Activated CD4-positive, alpha-beta T cell treated with anti-CD3 and anti-CD28 coated beads for 36 hours (primary cell): ENCODE results near the gene PPP1R12B. TPM values are rescaled to one million over a fixed set of nuclear protein-coding genes. Genes with fewer than 3 reads are reported as not detected.
"Not testable (repeated sequence)": the region's sequence is repeated elsewhere in the genome, so short reads cannot be mapped to it uniquely, and the experiment has no call there.

Experiments used
- ATAC-seq: fragments of 200-7000 bp; cut with Tn5 transposase; one replicate; pipeline ENCODE4 v1.10.0; 2021; ENCODE audit warnings: mild to moderate bottlenecking, moderate library complexity
- CTCF ChIA-PET: fragments of 350-600 bp; sonication (Branson Sonifier 250); formaldehyde crosslinking; loops from one replicate; lab custom pipeline; 2021; ENCODE audit warnings: antibody characterized with exemption; lab: Charles Lee
- POLR2A ChIA-PET: fragments of 350-600 bp; sonication (Branson Sonifier 250); formaldehyde crosslinking; loops from one replicate; lab custom pipeline; 2021; ENCODE audit warnings: antibody characterized with exemption, inconsistent platforms; lab: Charles Lee
- DNase-seq: peaks from one replicate; pipeline ENCODE4 v3.0.0-alpha.2; 2020
- H3K27ac Mint-ChIP-seq: one replicate; pipeline ENCODE4 v1.8.0; 2021; ENCODE audit warnings: mixed read lengths
- H3K27me3 Mint-ChIP-seq: one replicate; pipeline ENCODE4 v1.8.0; 2021; ENCODE audit warnings: mixed read lengths
- H3K36me3 Mint-ChIP-seq: one replicate; pipeline ENCODE4 v1.8.0; 2021; ENCODE audit warnings: low read depth, mixed read lengths
- H3K4me1 Mint-ChIP-seq: one replicate; pipeline ENCODE4 v1.8.0; 2021; ENCODE audit warnings: mixed read lengths
- H3K4me3 Mint-ChIP-seq: one replicate; pipeline ENCODE4 v1.8.0; 2021; ENCODE audit warnings: mild to moderate bottlenecking, moderate library complexity, mixed read lengths
- H3K9me3 Mint-ChIP-seq: one replicate; pipeline ENCODE4 v1.8.0; 2021; ENCODE audit warnings: low read depth, mixed read lengths
- intact Hi-C, 2 experiments: fragments of 100-400 bp; cut with DNase I in 1 of 2; cut with micrococcal nuclease in 1 of 2; formaldehyde crosslinking; loops; one replicate each; pipeline versions ENCODE4 v1.14.2 to v1.15.1; 2022 to 2024; cut with DNase I, micrococcal nuclease
- total RNA-seq, 2 experiments: library from RNA; stranded (reverse); gene quantifications; one replicate each; pipeline ENCODE4 v1.2.3, GENCODE V29; 2021

The PPP1R12B gene
- total RNA-seq, 2 experiments from 2014 or later: 10.3 to 13.2 TPM

DNA sequence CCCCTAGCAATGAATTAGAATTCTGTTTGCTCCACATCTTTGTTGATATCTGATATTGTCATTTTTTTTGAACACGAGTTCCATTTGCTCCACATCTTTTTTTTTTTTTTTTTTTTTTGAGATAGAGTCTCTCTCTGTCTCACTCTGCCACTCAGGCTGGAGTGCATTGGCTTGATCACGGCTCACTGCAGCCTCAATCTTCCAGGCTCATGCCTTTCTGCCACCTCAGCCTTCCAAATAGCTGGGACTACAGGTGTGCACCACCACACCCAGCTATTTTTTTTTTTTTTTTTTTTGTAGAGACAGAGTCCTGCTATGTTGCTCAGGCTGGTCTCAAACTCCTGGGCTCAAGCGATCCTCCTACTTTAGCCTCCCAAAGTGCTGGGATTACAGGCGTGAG is 22.4 kb downstream of the PPP1R12B start:
- H3K4me1 Mint-ChIP-seq, H3K27ac Mint-ChIP-seq, H3K36me3 Mint-ChIP-seq, POLR2A ChIA-PET, H3K4me3 Mint-ChIP-seq, CTCF ChIA-PET, intact Hi-C loops, ATAC-seq, H3K9me3 Mint-ChIP-seq, H3K27me3 Mint-ChIP-seq, DNase-seq: not testable (repeated sequence)

DNA sequence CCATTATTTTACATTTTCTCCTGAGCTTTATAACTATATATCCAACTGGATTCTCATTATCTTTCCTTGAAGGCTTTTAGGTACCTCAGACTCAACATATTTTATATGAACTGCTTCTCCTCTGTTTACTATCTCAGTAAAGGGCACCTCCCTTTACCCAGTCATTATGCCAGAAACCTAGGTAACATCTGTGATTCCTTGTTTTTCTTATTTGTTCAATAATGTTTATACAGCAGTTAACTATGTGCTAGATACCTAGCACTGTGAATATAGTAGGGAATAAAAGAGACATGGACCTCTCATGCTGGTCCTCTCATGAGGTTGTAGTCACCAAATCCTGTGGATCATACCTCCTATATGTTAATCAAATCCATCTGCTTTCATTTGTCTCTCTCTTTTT is 25.6 kb downstream of the PPP1R12B start:
- no peak overlapping the region for H3K4me3 Mint-ChIP-seq

DNA sequence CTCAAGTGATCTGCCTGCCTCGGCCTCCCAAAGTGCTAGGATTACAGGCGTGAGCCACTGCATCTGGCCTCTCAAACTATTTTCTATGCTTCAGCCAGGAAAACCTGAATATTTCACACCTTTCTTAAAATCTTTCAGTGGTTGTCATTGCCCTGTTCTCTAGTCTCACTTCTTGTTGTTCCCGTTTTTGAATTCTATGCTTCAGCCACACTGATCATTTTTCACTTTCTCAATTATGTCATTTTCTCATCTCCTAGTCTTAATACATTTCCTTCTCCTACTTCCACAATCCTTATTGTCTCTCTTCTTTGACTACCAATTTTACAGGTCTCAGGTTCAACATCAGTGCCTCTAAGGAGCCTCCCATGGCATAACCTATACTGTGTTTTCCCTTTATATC is 26.7 kb downstream of the PPP1R12B start:
- H3K4me3 Mint-ChIP-seq, H3K27ac Mint-ChIP-seq, H3K9me3 Mint-ChIP-seq, intact Hi-C loops, H3K36me3 Mint-ChIP-seq, H3K27me3 Mint-ChIP-seq, DNase-seq, ATAC-seq: not testable (repeated sequence)
- H3K4me1 Mint-ChIP-seq: peaks cover 20% of the 10 kb centered on the region
- CTCF ChIA-PET: interaction anchor here (0.9 kb wide), 1 partner anchor 33 kb away, joined by 3 read pairs; the partner anchor contains the start of gene UBE2T
- POLR2A ChIA-PET: interaction anchor here (0.6 to 0.7 kb wide), 2 partner anchors 34 to 41 kb away, joined by 3 to 4 read pairs; no protein-coding TSS in a partner anchor

More for the DNA sequence above, 25.6 kb downstream of the PPP1R12B start:
- Mint-ChIP-seq H3K27ac (no peak overlapping the region), H3K4me1 (peaks cover 12% of the 10 kb centered on the region), H3K36me3 (peaks cover 2% of the 10 kb centered on the region), H3K9me3 (peaks cover 1% of the 10 kb centered on the region), H3K27me3 (no peaks in the 10 kb centered on the region)
- no peak for DNase-seq
- intact Hi-C loops: no loop called here
- CTCF ChIA-PET: no interaction called here
- no peak for ATAC-seq
- POLR2A ChIA-PET: interaction anchor here (0.8 kb wide), 1 partner anchor 201 kb away, joined by 5 read pairs; no protein-coding TSS in a partner anchor

DNA sequence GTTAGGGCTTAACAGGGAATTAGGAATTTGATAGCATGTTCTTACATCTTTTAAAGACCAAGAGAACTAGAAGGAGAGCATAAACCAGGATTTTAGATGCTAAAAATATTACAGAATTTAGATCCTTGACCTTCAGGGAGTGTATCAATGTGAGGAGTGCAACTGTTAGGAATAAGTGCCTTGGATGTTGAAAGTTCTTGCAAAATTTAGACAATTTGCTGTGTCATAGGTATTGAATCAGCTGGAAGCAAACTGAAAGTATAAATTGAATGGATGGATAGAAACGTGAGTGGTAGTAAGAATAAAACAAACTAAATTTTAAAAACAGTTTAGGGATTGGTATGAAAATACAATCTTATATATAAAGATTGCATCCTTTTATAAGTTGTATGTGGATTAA is 27.7 kb downstream of the PPP1R12B start:
- peaks cover 1% of the 10 kb centered on the region for H3K9me3 Mint-ChIP-seq

DNA sequence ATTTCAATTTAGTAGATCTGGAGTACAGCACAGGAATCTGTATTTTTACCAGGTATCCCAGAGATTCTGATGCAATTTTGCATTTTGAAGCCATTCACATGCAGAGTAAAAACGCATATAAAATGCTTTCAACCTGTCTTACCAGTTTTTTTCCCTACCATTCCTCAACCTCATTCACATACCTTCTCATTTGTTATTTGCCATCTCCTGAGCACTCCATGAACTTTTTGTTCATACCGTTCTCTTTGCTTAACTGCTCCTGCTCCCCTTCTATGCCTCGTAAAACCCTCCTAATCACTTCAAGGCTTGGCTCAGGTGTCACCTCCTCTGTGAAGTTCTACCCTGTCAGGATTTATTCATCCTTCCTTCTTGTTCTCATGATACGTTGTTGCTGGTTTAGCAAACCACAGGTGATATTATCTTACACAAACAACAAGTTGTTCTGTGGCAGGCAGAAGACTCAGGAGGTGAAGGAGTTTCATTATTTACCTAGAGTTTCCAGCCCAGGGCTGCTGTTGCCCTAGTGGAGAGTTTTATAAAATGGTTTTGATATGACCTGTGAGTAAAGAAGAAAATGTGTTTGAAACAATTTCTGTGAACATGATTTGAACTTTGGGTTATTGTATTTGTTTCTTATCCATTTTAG is 31.5 kb downstream of the PPP1R12B start:
- Mint-ChIP-seq H3K4me1 (peaks cover 28% of the 10 kb centered on the region), H3K27ac (peak overlapping the region; percentile 32)
- H3K27me3 Mint-ChIP-seq, intact Hi-C loops, H3K4me3 Mint-ChIP-seq, POLR2A ChIA-PET, H3K9me3 Mint-ChIP-seq, H3K36me3 Mint-ChIP-seq: not testable (repeated sequence)
- peak; percentile 86 for ATAC-seq
- DNase-seq: peak; percentile 18
- CTCF ChIA-PET: interaction anchor here (1.1 kb wide), 1 partner anchor 22 kb away, joined by 3 read pairs; no protein-coding TSS in a partner anchor

More for the DNA sequence above, 27.7 kb downstream of the PPP1R12B start:
- no peak overlapping the region for H3K27ac Mint-ChIP-seq
- no peaks in the 10 kb centered on the region for H3K36me3 Mint-ChIP-seq
- no peak for DNase-seq
- ChIA-PET CTCF (no interaction called here), POLR2A (no interaction called here)
- peaks cover 28% of the 10 kb centered on the region for H3K4me1 Mint-ChIP-seq
- no peak overlapping the region for H3K4me3 Mint-ChIP-seq
- H3K27me3 Mint-ChIP-seq: no peaks in the 10 kb centered on the region
- intact Hi-C loops: no loop called here
- ATAC-seq: no peak

DNA sequence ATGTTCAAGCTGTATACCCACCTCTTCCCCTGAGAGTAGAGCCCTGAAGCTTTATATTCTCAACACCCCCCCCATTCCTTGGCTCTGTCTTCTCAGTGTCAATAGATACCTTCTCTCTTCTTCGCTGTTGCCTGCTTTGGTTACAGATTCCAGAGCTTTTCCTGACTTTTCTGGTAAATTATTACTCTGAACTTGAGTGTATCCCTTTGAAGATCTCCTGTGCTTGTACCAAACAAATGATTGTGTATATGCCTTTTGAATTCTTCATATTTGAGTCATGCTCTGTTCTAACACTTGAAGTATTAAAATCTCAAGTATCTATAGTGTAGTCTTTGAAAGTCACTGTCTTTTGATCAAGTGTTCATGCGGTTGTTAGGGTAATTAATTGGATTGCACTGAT is 32.0 kb downstream of the PPP1R12B start:
- H3K9me3 Mint-ChIP-seq, intact Hi-C loops, H3K4me3 Mint-ChIP-seq, H3K27me3 Mint-ChIP-seq, DNase-seq, H3K36me3 Mint-ChIP-seq, POLR2A ChIA-PET: not testable (repeated sequence)
- CTCF ChIA-PET: interaction anchor here (1.1 kb wide), 1 partner anchor 22 kb away, joined by 3 read pairs; no protein-coding TSS in a partner anchor
- Mint-ChIP-seq H3K27ac (peak overlapping the region; percentile 30), H3K4me1 (peaks cover 23% of the 10 kb centered on the region)
- peak; percentile 12 for ATAC-seq

DNA sequence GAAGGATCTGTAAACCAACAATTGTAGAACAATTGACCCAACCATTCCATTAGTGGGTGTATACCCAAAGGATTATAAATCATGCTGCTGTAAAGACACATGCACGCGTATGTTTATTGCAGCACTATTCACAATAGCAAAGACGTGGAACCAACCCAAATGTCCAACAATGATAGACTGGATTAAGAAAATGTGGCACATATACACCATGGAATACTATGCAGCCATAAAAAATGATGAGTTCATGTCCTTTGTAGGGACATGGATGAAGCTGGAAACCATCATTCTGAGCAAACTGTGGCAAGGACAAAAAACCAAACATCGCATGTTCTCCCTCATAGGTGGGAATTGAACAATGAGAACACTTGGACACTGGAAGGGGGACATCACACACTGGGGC is 33.4 kb downstream of the PPP1R12B start:
- intact Hi-C loops, H3K36me3 Mint-ChIP-seq, DNase-seq, ATAC-seq, H3K27ac Mint-ChIP-seq, H3K27me3 Mint-ChIP-seq, POLR2A ChIA-PET, CTCF ChIA-PET, H3K9me3 Mint-ChIP-seq, H3K4me3 Mint-ChIP-seq: not testable (repeated sequence)
- H3K4me1 Mint-ChIP-seq: peaks cover 20% of the 10 kb centered on the region

DNA sequence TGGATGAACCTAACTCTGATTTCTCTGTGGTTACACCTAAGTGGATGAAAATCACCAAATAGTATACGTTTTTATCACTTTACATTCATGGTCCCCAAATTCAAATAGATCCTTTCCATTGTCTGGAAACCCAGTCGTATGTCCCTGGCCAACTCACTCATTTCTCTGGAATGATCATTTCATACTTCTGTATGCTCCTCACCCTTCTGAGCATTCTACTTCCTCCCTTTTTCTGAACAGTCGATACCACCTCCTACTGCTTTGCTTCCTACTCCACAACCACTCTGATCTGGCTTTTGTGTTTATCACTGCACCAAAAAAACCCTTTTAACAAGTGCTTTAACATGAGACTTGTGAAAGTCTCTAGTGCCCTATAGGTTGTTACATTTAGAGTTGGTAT is 47.3 kb downstream of the PPP1R12B start:
- ATAC-seq, CTCF ChIA-PET, POLR2A ChIA-PET: not testable (repeated sequence)

DNA sequence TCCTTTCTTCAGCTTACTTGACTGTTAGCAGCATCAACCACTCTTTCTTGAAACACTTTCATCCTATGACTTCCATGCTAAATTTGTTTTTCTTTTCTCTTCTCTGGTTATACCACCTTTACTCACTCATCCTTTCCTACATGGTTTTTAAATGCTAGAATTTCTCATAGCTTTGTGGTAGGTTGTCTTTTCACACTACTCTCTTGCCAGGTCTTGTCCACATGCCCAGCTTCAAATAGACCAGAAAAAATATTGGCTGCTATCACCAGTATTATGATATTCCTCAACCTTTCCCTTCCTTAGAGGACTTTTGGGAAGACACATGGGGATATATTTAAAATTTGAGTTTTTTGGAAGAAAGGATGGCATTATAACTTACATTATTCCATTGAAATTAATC is 48.8 kb downstream of the PPP1R12B start:
- POLR2A ChIA-PET: no interaction called here
- Mint-ChIP-seq H3K27ac (no peak overlapping the region), H3K27me3 (no peaks in the 10 kb centered on the region), H3K4me3 (no peak overlapping the region), H3K36me3 (no peaks in the 10 kb centered on the region), H3K4me1 (peaks cover 18% of the 10 kb centered on the region), H3K9me3 (no peaks in the 10 kb centered on the region)
- DNase-seq (no peak), ATAC-seq (no peak)
- intact Hi-C loops: no loop called here
- CTCF ChIA-PET: interaction anchor here (1.4 kb wide), 1 partner anchor 31 kb away, joined by 3 read pairs; no protein-coding TSS in a partner anchor

More for the DNA sequence above, 47.3 kb downstream of the PPP1R12B start:
- H3K27me3 Mint-ChIP-seq, H3K4me3 Mint-ChIP-seq, H3K36me3 Mint-ChIP-seq, H3K9me3 Mint-ChIP-seq, H3K4me1 Mint-ChIP-seq, intact Hi-C loops, DNase-seq, H3K27ac Mint-ChIP-seq: not testable (repeated sequence)

DNA sequence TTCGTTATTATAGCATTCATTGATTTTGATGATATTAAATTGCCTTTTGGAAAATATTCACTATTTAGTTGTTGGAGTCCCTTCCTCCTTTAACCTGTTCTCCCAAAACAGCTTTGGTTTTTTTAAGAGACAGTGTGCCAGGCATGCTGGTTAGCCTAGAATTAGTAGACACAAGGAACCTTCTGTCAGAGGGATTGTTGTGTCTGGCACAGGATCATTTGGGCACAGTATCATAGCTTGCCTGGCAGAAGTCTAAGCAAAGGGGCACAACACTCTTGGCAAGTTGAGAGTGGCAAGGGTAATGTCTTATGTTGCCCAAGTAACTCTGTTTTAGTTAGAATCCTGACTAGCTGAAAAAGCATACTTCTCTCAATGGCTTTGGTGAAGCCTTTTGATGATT is 49.9 kb downstream of the PPP1R12B start:
- H3K9me3 Mint-ChIP-seq, ATAC-seq, DNase-seq, intact Hi-C loops, H3K27me3 Mint-ChIP-seq, POLR2A ChIA-PET, H3K27ac Mint-ChIP-seq, H3K4me3 Mint-ChIP-seq, H3K36me3 Mint-ChIP-seq: not testable (repeated sequence)
- peaks cover 18% of the 10 kb centered on the region for H3K4me1 Mint-ChIP-seq
- CTCF ChIA-PET: interaction anchor here (1.4 kb wide), 1 partner anchor 33 kb away, joined by 3 read pairs; no protein-coding TSS in a partner anchor

DNA sequence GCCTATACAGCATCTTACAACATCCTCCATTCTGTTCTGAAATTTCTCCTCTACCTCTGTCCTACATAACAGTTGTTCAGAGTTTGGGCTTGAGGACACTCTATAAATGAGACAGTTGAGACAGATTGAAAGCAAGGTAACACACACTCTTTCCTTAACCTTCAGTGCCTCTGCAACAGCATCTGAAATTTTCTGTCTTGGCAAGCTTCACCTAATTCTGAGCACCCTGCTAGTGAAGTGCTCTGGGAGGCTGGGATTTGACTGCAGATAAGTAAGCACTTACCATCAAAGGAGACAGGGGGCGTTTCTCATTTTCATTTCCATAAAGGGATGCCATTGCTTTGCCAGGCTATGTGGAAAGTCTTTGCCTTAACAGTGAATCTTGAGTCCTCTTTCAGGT is 53.3 kb downstream of the PPP1R12B start:
- H3K27me3 Mint-ChIP-seq, H3K4me3 Mint-ChIP-seq, POLR2A ChIA-PET, H3K9me3 Mint-ChIP-seq, DNase-seq, H3K36me3 Mint-ChIP-seq, intact Hi-C loops, H3K27ac Mint-ChIP-seq: not testable (repeated sequence)
- CTCF ChIA-PET: interaction anchor here (0.6 kb wide), 2 partner anchors 22 to 637 kb away, joined by 3 read pairs; no protein-coding TSS in a partner anchor
- peak; percentile 57 for ATAC-seq
- H3K4me1 Mint-ChIP-seq: peaks cover 19% of the 10 kb centered on the region

DNA sequence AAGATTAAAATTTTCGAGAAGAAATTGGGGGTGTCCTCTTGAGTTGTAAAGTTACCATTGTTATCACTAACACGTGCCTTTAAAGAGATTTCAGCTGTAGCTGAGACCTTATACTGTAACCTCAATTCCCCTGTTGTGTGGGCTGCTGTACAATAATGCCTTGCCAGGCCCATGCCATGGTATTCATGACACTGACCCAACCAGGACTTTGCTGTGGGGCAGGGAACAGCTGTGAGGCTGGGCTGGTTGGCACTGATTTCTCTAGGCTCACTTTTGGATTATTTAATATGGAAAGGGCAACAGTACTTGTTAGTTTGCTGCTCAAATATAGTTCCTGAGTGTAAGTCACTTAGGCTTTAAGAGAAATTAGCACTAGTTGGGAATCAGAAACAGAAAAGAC is 54.9 kb downstream of the PPP1R12B start:
- DNase-seq, intact Hi-C loops, H3K4me3 Mint-ChIP-seq, CTCF ChIA-PET, POLR2A ChIA-PET, H3K27me3 Mint-ChIP-seq, H3K9me3 Mint-ChIP-seq, ATAC-seq, H3K27ac Mint-ChIP-seq, H3K36me3 Mint-ChIP-seq: not testable (repeated sequence)
- H3K4me1 Mint-ChIP-seq: peaks cover 23% of the 10 kb centered on the region
